M059J (cell line): ENCODE data around the gene SLC24A4. TPM values are rescaled to one million over a fixed set of nuclear protein-coding genes. Genes with fewer than 3 reads are reported as not detected.

Experiments used
- DNase-seq: peaks from one replicate; pipeline ENCODE4 v3.0.0-alpha.2; 2012; ENCODE audit warnings: low read depth
- total RNA-seq: library from RNA; depleted of rRNA; stranded (reverse); fragments of >200 nt; shearing (Covaris generic); gene quantifications from 2 replicates; pipeline ENCODE4 v1.2.3, GENCODE V29; 2014

The SLC24A4 gene
- total RNA-seq, 1 experiment from 2014 or later: 0.02 TPM

- DNase-seq: no peak
Observed at GRCh38 chr14:92475451-92476187, 152.7 kb downstream of the SLC24A4 start.

DNA sequence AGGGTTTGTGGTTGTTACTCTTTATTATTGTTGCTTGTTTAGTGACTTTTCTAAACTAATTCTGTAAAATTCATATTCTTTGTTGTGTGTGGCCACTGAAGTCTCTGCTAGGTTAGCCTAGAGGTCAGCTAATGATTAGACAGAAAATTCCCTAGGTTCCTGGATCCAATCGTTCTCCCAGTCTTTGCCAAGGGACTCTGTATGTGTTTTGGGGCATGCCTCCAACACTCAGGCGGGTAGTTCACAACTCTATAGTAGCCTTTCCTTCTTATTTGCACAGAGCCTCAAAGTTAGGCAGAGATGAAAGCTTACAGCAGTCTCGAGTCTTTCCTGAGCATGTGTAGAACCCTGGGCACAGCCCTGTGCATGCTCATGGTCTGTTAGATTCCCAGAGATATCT, 157.9 kb downstream of the SLC24A4 start:
- DNase-seq: no peak

- DNase-seq: no peak
Observed at GRCh38 chr14:92481386-92481785, 158.4 kb downstream of the SLC24A4 start.

DNA sequence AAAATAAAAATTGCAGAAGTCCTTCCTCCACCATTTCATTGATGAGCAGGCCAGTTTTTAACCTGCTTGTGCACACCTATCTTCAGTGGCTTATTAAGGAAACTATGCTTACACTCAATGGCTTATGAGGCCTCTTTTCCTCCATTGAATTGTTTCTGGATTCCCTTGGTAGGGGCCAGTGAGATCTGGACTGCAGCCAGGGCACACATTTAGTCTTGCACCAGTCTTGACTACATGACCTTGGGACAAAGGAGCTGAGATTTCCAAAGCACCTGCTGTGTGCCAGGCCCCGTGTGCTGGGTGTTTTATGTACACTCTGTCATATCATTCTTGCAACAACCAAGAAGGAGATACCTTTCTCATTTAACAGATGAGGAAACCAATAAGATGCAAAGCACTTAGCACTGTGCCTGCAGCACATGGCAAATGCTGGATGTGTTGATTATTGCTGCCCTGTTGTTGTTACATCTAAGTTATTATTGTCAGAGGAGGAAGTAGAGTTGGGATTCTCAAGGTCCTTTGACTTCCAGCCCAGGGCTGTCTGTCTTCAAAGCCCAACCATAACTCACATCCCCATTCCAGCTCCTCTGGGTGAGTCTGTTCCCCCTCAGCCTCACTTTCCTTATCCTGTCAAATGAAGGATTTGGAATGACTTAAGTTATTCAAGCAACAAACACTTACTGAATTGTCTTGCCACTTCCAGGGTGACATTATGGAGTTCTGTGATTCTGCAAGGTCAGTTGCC, 159.0 kb downstream of the SLC24A4 start:
- DNase-seq: no peak

DNA sequence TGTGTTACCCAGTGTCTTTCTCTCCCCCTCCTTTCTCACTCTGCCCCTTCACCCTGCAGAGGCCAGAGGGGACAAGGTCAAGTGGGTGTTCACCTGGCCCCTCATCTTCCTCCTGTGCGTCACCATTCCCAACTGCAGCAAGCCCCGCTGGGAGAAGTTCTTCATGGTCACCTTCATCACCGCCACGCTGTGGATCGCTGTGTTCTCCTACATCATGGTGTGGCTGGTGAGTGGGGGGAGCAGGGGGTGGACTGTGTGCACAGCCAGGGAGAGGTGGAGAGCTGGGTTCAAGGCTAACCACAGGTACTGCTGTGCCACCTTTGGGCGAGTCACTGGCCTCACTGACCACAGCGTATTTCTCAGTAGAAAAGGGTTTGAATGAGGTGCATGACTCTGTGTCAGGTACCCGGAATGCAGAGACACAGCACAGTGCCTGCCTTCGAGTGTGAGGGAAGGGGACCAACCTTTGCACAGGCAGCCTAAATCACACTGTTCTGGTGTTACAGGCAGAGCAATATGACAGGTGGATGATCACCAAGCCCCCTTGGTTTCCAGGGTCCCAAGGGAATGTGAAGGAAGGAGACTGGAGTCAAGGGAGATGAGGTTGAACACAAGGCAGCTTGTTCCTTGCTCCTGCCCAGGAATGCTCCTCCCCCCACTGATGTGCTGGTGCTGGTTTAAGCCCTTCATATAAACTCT, 159.8 kb downstream of the SLC24A4 start:
- DNase-seq: no peak

DNA sequence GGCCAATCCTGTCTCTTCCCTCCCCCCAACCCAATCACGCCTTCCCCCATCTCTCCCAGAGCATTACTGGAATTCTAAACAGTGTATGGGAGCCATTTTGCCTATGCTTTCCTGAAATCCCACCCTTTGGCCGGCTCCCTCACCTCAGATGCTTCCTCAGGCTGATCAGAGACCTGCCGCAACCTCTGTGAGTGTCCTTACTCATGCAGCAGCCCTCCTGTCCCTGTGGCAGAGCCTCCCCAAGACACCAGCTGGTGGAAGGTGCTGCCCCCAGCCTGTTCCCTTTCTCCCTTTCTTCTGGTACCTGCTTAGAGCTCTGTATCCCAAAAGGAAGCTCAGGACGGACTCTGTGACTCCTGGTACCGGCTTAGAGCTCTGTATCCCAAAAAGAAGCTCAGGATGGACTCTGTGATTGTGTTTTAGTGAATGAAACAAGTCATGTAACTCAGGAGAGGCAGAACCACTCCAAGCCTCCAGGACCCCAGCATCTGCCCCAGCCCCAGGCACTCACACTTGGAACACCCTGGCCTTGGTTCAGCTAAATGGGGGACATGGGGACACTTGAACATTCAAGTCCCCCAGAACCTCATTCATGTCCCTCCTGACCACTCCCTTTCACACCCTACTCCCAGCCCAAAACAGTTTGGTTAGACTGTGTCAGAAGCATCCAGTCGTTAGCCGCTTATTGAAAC, 161.3 kb downstream of the SLC24A4 start:
- DNase-seq: no peak

- no peak for DNase-seq
Observed at GRCh38 chr14:92486881-92487280, 163.9 kb downstream of the SLC24A4 start.

GRCh38 chr14:92487513-92488133, 164.7 kb downstream of the SLC24A4 start:
- no peak for DNase-seq

DNA sequence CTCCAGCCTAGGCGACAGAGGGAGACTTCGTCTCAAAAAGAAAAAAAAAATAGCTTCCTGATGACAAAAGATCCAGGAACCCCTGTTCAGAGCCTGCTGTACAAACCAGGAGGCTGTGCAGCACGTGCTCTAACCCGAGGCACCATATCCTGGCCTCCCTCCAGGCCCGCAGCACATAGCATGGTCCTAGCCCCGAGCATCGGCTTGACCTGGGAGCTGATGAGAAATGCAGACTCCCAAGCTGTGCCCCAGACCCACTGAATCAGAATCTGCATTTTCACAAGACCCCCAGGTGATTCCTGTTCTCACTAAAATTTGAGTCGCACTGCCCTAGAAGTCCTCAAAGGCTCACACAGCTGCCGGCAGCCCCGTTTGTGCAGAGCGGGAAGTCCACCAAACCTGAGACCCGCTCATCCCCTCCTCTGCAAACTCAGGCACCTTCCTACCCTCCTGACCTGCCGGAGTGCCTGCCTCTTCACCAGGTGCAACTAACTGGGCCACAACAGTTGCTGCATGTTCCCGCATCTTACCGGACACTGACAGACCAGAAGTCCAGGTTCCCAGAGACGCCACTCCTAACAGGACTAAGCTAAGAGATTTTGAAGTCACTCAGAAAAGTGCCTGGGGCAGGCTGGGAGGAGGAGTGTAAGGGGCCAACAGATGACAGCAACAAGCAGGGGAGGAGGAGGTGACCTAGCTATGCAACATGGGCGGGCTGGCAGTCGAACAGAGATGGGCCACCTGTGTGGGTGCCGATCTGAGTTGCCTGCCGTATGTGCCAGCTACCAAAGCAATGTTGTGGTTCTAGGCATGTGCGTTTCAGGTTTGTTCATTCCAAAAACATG, 166.7 kb downstream of the SLC24A4 start:
- DNase-seq: no peak

DNA sequence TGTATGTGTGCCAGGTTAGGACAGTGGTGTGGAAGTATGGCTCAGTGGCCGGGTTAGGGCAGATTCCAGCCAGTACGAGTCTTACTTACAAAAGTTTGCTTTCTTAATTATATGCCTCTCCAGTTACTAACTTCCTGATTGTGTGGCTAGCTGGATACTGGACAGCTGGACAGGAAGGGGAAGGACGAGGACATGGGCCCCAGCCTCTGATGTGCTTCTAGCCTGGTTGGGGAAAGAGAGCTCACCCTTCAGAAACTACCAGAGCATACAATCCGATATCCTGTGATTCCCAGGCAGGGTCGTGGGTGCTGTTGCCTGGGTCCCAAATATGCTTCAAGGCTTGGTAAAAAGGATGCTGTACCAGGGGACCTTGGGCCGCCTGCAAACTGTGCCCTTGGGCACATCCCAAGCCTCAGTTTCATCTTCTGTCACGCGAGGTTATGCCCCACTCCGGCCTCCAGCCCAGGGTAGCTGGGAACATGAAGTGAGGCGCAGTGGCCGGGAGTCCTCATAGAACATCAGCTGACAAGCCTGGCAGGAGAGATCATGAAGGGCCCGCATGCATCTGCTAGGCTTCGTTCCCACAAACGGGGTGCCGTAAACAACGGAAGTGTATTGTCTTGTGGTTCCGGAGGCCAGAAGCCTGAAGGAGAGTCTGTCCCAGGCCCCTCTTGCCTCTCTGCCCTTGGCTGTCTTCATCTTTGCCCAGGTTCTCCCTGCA, 167.4 kb downstream of the SLC24A4 start:
- DNase-seq: no peak

- DNase-seq: no peak
Observed at GRCh38 chr14:92491782-92492181, 168.8 kb downstream of the SLC24A4 start.

DNA sequence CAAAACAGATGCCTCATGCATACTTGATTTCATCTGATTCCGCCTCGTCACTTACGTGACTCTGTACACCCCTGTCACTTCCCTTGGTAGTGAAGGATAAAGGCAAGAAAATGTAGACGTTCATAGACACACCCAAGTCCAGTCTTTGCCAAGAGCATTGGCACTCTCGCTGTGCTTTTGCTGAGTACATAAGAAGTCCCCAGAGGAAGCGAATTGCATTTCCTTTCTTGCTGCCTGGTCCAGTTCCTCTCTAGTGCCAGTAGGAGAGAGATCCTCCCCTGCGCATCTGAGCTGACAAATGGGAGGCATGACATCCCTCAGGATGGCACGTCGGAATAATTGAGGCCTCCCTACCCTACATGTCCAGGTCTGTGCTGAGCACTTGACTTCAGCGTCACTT, 169.3 kb downstream of the SLC24A4 start:
- DNase-seq: no peak

- no peak for DNase-seq
Observed at GRCh38 chr14:92493024-92493423, 170.1 kb downstream of the SLC24A4 start.

DNA sequence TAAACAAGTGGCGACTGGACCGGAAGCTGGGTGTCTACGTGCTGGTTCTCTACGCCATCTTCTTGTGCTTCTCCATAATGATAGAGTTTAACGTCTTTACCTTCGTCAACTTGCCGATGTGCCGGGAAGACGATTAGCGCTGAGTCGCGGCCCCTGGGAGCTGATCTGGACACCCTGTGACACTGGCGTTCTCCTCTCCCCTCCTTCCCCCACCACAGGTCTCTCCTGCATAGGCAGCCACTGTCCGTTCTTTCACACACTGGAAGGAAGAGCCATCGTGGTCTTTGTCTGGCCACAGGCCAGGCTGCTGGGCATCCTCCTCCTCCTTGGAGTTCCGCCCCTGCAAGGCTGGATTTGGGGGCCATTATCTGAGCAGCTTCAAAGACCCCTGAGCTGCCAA, 170.5 kb downstream of the SLC24A4 start:
- no peak for DNase-seq

GRCh38 chr14:92494512-92494911, 171.5 kb downstream of the SLC24A4 start:
- DNase-seq: no peak

GRCh38 chr14:92495027-92495426, 172.1 kb downstream of the SLC24A4 start:
- DNase-seq: no peak

DNA sequence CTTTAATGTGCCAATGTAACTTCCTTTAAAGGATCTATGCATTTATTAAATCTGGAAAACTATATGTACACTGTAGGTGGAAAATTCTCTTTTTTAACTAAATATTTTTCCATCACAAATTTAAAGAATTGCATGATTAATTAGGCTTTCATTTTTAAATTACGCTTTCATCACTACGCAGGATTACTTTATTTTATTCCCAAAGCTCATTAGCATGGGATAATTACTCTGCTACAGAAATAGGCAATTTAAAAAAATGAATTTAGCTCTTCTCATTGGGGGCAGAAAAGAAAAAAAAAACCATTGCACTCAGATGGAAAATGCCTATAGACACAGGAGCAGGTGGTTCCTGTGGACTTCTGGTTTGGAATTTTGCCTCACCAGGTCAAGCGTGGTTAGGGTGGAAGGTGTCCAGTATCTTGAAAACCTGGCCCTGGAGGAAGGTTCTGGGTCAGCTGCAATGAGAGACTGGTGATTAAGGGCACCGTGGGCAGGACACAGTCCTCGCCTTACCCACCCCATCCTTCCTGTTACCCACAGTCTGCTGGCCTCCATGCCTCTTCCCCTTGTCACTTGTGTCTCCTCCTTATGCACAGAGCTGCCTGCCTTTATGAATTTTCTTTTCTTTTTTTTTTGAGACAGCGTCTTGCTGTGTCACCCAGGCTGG, 173.4 kb downstream of the SLC24A4 start:
- no peak for DNase-seq

DNA sequence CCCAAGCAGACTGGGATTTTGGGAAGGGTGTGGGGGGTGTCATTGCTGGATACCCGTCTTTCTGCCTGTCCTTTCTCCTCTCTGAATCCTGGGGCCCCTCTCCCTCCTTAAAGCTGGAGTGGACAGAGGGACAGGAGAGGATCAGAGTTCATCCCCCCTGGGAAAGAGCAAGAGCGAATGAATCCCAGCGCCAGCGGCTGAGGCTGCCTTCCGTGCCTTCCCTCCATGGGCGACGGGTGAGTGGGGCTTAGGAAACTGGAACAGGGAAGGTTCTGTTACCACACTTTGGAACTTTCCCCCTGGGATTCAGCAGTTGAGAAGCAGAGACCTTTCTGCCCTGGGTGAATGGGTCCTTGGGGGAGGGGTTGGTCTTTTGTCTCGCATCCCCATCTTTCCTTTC, 174.4 kb downstream of the SLC24A4 start:
- DNase-seq: no peak

DNA sequence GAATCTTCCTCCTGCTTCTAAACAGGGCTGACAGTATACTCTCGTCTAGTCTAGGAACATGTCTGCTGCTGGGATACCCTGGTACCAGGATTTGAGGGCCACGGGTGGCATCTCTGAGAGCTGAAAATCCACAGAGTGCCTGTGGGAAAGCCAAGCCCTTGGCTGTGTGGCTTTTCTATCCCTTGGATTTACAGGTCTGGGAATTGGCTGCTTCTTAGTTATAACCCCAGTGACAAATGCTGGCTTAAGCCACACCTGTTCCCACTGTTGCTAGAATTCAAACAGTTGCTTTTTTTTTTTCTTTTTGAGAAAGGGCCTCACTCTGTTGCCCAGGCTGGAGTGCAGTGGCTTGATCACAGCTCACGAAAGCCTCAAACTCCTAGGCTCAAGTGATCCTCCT, 176.3 kb downstream of the SLC24A4 start:
- DNase-seq: no peak
